Lower lobe of right lung (tissue), 2 donors: ENCODE data around the gene LIPK. TPM values are rescaled to one million over a fixed set of nuclear protein-coding genes. Genes with fewer than 3 reads are reported as not detected.

ENCODE experiments used
- ATAC-seq, 2 donors: fragments of 200-7000 bp; cut with Tn5 transposase; one replicate each; pipeline ENCODE4 v1.9.1; 2020 to 2022; ENCODE audit warnings: mild to moderate bottlenecking in 2 of 2, moderate library complexity in 2 of 2
- DNase-seq: peaks from one replicate; pipeline ENCODE4 v3.0.0-alpha.2; 2020
- H3K27ac ChIP-seq: fragments of 200-600 bp; one replicate; pipeline ENCODE4 v1.8.0; 2022
- H3K27me3 ChIP-seq: fragments of 200-600 bp; one replicate; pipeline ENCODE4 v1.8.0; 2022; ENCODE audit warnings: low read depth
- H3K36me3 ChIP-seq: fragments of 200-600 bp; one replicate; pipeline ENCODE4 v1.8.0; 2022; ENCODE audit warnings: mild to moderate bottlenecking
- H3K4me1 ChIP-seq: fragments of 200-600 bp; one replicate; pipeline ENCODE4 v1.8.0; 2022
- H3K4me3 ChIP-seq: fragments of 200-600 bp; one replicate; pipeline ENCODE4 v1.8.0; 2022; ENCODE audit warnings: mild to moderate bottlenecking
- H3K9me3 ChIP-seq: fragments of 200-600 bp; one replicate; pipeline ENCODE4 v1.8.0; 2022
- CTCF ChIP-seq: fragments of 200-600 bp; IDR thresholded peaks from one replicate; pipeline ENCODE4 v1.8.0; 2022; ENCODE audit warnings: antibody characterized with exemption, mild to moderate bottlenecking
- intact Hi-C: fragments of 100-400 bp; cut with DNase I; formaldehyde crosslinking; loops from one replicate; pipeline ENCODE4 v1.11.0; 2022
- long read RNA-seq: library from polyadenylated mRNA; unstranded; transcript quantifications from one replicate; pipeline ENCODE4 v2.0.0, GENCODE V29; 2021
- total RNA-seq: library from RNA; stranded (reverse); fragmentation: NEBNext Ultra II Directional; extraction: Animal tissue kit (Norgen Biotek cat#: 25700); gene quantifications from one replicate; pipeline ENCODE4 v1.2.1, GENCODE V29; 2021
- donor health status: DM: no; HTN: yes; CAD: no; lungs with severe emphysema.

Gene LIPK
- not detected for total RNA-seq
- long read RNA-seq = 0 reads

GRCh38 chr10:88705958-88706357 is at the start of gene LIPK:
TSS of gene LIPK (plus strand) at chr10:88706249. CDS start at chr10:88724544, 18,295 bp downstream.
- Histone ChIP-seq H3K9me3 (no peaks in the 10 kb centered on the region), H3K27ac (no peak within 1 kb of the TSS), H3K27me3 (no peaks in the 10 kb centered on the region), H3K36me3 (no peaks in the 10 kb centered on the region), H3K4me1 (no peaks in the 10 kb centered on the region), H3K4me3 (no peak within 1 kb of the TSS)
- ATAC-seq (no peak), DNase-seq (no peak)
- intact Hi-C loops = no loop called here
- TF ChIP-seq CTCF = no peak

- intact Hi-C loops = no loop called here
- Histone ChIP-seq H3K27me3 (no peaks in the 10 kb centered on the region), H3K9me3 (no peaks in the 10 kb centered on the region), H3K4me1 (no peaks in the 10 kb centered on the region), H3K4me3 (no peak overlapping the region), H3K36me3 (no peaks in the 10 kb centered on the region), H3K27ac (no peak overlapping the region)
- DNase-seq (no peak), ATAC-seq (no peak)
- TF ChIP-seq CTCF = no peak
Measured at GRCh38 chr10:88657901-88658300, 48.1 kb upstream of the LIPK start.

- H3K9me3 ChIP-seq = no peaks in the 10 kb centered on the region
- no peaks in the 10 kb centered on the region for H3K27me3 ChIP-seq
- no peak overlapping the region for H3K4me3 ChIP-seq
- H3K36me3 ChIP-seq = no peaks in the 10 kb centered on the region
- no peak for TF ChIP-seq CTCF
- intact Hi-C loops = no loop called here
- H3K4me1 ChIP-seq = no peaks in the 10 kb centered on the region
- H3K27ac ChIP-seq = no peak overlapping the region
- no peak for DNase-seq
- ATAC-seq = no peak
Measured at GRCh38 chr10:88659725-88660597, 46.1 kb upstream of the LIPK start.

- H3K9me3 ChIP-seq = no peaks in the 10 kb centered on the region
- DNase-seq (no peak), ATAC-seq (no peak)
- H3K36me3 ChIP-seq = no peaks in the 10 kb centered on the region
- intact Hi-C loops = no loop called here
- no peak overlapping the region for H3K27ac ChIP-seq
- no peaks in the 10 kb centered on the region for H3K4me1 ChIP-seq
- H3K4me3 ChIP-seq = no peak overlapping the region
- H3K27me3 ChIP-seq = no peaks in the 10 kb centered on the region
- no peak for TF ChIP-seq CTCF
Measured at GRCh38 chr10:88660598-88660884, 45.5 kb upstream of the LIPK start.

- H3K9me3 ChIP-seq = no peaks in the 10 kb centered on the region
- H3K27ac ChIP-seq = no peak overlapping the region
- DNase-seq (no peak), ATAC-seq (no peak)
- no peak for TF ChIP-seq CTCF
- no peaks in the 10 kb centered on the region for H3K27me3 ChIP-seq
- H3K36me3 ChIP-seq = no peaks in the 10 kb centered on the region
- no peak overlapping the region for H3K4me3 ChIP-seq
- intact Hi-C loops = no loop called here
- H3K4me1 ChIP-seq = no peaks in the 10 kb centered on the region
Measured at GRCh38 chr10:88661018-88661417, 45.0 kb upstream of the LIPK start.
